MM.1S (cell line): ENCODE data around the gene TMEM175.

ENCODE experiments used
- EZH2 ChIP-seq: fragments of 300-600 bp; sonication (generic); optimal IDR thresholded peaks from 2 replicates; pipeline ENCODE3; 2017; ENCODE audit warnings: low read depth, mild to moderate bottlenecking, antibody characterized with exemption, low read length, mixed read lengths
- EZH2phosphoT487 ChIP-seq: fragments of 300-600 bp; sonication (generic); IDR thresholded peaks from 2 replicates; pipeline ENCODE4 v1.6.1; 2018; ENCODE audit warnings: antibody characterized with exemption, low read length
- TF ChIP-seq, protein P1 (sequence below): fragments of 300-600 bp; sonication (generic); IDR thresholded peaks from 2 replicates; pipeline ENCODE4 v1.5.1; 2016; ENCODE audit warnings: antibody characterized with exemption, low read length, mixed read lengths

DNA sequence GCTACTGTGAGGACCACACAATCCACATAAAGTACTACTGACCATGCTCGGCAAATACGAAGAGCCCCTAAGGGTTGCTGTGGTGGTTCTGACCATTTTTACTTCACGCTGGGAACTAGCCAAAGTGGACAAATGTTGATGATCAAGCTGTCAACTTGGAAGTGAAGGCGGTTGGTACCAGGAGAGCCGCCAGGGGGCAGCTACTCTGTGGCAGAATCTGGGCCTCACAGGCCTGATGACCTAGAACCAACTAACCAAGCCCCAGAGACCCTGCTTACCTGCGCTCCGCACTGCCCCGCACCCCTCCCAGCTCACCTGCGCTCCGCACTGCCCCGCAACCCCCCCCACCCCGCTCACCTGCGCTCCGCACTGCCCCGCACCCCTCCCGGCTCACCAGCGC lies 5.7 kb upstream of the TMEM175 start:
- TF ChIP-seq EZH2 (no peak), EZH2phosphoT487 (no peak)
- TF ChIP-seq, protein P1, sequence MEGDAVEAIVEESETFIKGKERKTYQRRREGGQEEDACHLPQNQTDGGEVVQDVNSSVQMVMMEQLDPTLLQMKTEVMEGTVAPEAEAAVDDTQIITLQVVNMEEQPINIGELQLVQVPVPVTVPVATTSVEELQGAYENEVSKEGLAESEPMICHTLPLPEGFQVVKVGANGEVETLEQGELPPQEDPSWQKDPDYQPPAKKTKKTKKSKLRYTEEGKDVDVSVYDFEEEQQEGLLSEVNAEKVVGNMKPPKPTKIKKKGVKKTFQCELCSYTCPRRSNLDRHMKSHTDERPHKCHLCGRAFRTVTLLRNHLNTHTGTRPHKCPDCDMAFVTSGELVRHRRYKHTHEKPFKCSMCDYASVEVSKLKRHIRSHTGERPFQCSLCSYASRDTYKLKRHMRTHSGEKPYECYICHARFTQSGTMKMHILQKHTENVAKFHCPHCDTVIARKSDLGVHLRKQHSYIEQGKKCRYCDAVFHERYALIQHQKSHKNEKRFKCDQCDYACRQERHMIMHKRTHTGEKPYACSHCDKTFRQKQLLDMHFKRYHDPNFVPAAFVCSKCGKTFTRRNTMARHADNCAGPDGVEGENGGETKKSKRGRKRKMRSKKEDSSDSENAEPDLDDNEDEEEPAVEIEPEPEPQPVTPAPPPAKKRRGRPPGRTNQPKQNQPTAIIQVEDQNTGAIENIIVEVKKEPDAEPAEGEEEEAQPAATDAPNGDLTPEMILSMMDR: no peak
